HG03139 (cell line): ENCODE measurements around the gene ARID3A.

ENCODE experiments used
- ATAC-seq: cut with Tn5 transposase; IDR thresholded peaks from one replicate; pipeline ENCODE4 v1.9.1; 2021; ENCODE audit not compliant: unreplicated experiment

ARID3A gene

GRCh38 chr19:984165-984967 lies 58.5 kb downstream of the ARID3A start, which contains the start of gene WDR18:
WDR18 (plus strand) TSS chr19:984345; CDS start chr19:984354, 9 bp downstream.
- peak; percentile 64 for ATAC-seq

- no peak for ATAC-seq
These were observed 60.2 kb downstream of the ARID3A start for GRCh38 chr19:986083-986482.

GRCh38 chr19:988081-988480 lies 62.2 kb downstream of the ARID3A start:
- ATAC-seq: no peak

- no peak for ATAC-seq
These were observed 62.7 kb downstream of the ARID3A start for GRCh38 chr19:988510-988909.

- ATAC-seq: no peak
These were observed 63.7 kb downstream of the ARID3A start for GRCh38 chr19:989381-990081.

- no peak for ATAC-seq
These were observed 64.3 kb downstream of the ARID3A start for GRCh38 chr19:990119-990571.

- ATAC-seq: no peak
These were observed 64.9 kb downstream of the ARID3A start for GRCh38 chr19:990746-991145.

- ATAC-seq: no peak
These were observed 65.5 kb downstream of the ARID3A start for GRCh38 chr19:991174-991931.

GRCh38 chr19:991932-992669 lies 66.3 kb downstream of the ARID3A start:
- ATAC-seq: no peak

GRCh38 chr19:992670-993055 lies 66.8 kb downstream of the ARID3A start:
- no peak for ATAC-seq

GRCh38 chr19:993361-993830 lies 67.6 kb downstream of the ARID3A start:
- ATAC-seq: no peak

GRCh38 chr19:993831-994393 lies 68.1 kb downstream of the ARID3A start:
- no peak for ATAC-seq

- no peak for ATAC-seq
These were observed 68.7 kb downstream of the ARID3A start for GRCh38 chr19:994516-994915.

- ATAC-seq: no peak
These were observed 69.4 kb downstream of the ARID3A start for GRCh38 chr19:995051-995827.

- ATAC-seq: no peak
These were observed 70.4 kb downstream of the ARID3A start for GRCh38 chr19:996051-996838.

- ATAC-seq: no peak
These were observed 72.2 kb downstream of the ARID3A start for GRCh38 chr19:998064-998463.

- ATAC-seq: no peak
These were observed 73.5 kb downstream of the ARID3A start for GRCh38 chr19:999379-999719.

- ATAC-seq: no peak
These were observed 74.3 kb downstream of the ARID3A start, which contains the start of gene GRIN3B for GRCh38 chr19:1000095-1000494. GRIN3B (plus strand) TSS chr19:1000419; CDS start chr19:1000438, 19 bp downstream.
